ENCODE data around the gene TMEM19.

DNA sequence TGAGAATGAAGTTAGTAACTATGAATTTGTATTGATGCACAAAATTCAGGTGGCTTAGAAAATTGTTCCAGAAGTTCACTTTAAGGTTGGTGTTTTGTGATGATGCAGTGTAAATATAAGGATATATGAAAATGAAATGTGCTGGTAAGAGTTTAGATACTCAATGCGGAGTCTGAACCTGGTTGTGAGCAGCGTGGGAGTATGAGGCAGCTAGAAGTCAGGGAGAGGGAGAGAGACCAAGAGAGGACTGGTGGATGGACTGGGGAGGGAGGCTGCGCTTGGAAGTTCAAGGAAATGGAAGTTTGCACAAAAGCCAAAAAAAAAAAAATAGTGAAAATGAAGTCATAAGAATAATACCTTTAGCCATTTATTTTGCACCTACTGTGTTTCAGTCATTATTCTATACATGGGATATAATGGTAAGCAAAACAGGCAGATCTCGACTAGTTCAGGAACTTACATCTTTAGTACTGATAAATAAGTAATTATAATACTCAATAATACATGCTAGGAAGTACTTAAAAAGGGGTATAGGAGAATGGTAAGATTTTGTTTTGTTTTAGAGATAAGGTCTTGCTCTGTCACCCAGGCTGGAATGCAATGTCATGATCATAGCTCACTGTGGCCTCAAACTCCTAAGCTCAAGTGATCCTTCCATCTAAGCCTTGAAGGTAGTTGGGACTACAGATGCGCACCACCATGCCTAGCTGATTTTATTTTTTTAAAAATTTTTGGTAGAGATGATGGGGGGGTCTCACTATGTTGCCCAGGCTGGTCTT lies 58.8 kb downstream of the TMEM19 start:
- no peak for TF ChIP-seq CTCF (IDR thresholded peaks at IDR 0.05; ENCODE audit: insufficient read depth, low read length, poor library complexity, severe bottlenecking)
- no peak for TF ChIP-seq EZH2phosphoT487 (conservative IDR thresholded peaks at IDR 0.05; ENCODE audit: low read length)

Measured in SU-DHL-6 (cell line).